Fibroblast of the aortic adventitia (primary cell): ENCODE results near the gene IGSF8. TPM values are rescaled to one million over a fixed set of nuclear protein-coding genes. Genes with fewer than 3 reads are reported as not detected.

Experiments
- DNase-seq: peaks from one replicate; pipeline ENCODE4 v3.0.0-alpha.2; 2010; ENCODE audit warnings: low read depth
- H3K4me3 ChIP-seq: 2 replicates; pipeline ENCODE4 v1.5.1; 2011; ENCODE audit warnings: low read depth, mild to moderate bottlenecking, control low read depth, low read length, moderate library complexity
- total RNA-seq: library from RNA; depleted of rRNA; stranded (reverse); fragments of >200 nt; gene quantifications from 2 replicates; pipeline ENCODE4 v1.2.3, GENCODE V29; 2012; ENCODE audit warnings: low replicate concordance
- TF ChIP-seq, protein P1 (sequence below): IDR thresholded peaks from 2 replicates; pipeline ENCODE4 v1.5.1; 2011; ENCODE audit warnings: mild to moderate bottlenecking, low read length, control low read depth, inconsistent platforms; ENCODE audit not compliant: insufficient read depth

Gene IGSF8
- total RNA-seq, 1 donor: 10.8 TPM

DNA sequence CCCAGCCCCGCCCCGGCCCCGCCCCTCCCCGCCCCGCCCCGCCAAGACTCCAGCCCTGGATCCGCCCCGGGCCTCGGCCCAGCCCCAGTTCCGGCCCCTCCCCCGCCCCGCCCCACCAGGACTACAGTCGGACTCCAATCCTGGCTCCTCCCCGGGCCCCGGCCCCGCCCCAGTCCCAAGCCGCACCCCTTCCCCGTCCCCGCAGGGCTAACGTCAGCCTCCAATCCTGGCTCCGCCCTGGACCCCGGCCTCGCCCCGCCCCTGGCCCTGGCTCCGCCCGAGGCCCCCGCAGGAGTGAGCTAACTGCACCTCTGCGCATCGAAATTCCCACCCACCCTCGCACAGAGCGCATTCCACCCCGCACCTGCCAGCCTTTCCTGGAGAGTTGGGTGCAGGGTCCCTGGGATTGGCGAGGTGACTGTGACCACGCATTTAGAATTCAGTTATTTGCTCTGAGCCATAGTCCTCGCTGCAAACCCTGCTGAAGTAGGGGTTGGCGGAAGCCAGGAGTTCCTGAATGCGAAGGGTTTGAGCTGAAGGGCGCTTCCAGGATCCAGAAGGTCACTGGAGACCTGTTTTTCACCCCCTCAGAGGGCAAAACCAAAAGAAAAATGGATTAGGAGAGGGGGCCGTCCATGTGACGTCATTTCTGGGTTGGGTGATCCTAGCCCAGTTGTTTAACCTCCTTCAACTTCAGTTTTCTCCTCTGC lies 588 bp upstream of the IGSF8 start:
- TF ChIP-seq, protein P1, sequence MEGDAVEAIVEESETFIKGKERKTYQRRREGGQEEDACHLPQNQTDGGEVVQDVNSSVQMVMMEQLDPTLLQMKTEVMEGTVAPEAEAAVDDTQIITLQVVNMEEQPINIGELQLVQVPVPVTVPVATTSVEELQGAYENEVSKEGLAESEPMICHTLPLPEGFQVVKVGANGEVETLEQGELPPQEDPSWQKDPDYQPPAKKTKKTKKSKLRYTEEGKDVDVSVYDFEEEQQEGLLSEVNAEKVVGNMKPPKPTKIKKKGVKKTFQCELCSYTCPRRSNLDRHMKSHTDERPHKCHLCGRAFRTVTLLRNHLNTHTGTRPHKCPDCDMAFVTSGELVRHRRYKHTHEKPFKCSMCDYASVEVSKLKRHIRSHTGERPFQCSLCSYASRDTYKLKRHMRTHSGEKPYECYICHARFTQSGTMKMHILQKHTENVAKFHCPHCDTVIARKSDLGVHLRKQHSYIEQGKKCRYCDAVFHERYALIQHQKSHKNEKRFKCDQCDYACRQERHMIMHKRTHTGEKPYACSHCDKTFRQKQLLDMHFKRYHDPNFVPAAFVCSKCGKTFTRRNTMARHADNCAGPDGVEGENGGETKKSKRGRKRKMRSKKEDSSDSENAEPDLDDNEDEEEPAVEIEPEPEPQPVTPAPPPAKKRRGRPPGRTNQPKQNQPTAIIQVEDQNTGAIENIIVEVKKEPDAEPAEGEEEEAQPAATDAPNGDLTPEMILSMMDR: no peak
- DNase-seq: peak; percentile 89
- H3K4me3 ChIP-seq: peak overlapping the region; percentile 71

GRCh38 chr1:160097151-160097910 lies 1.1 kb downstream of the IGSF8 start:
- no peak for DNase-seq
- TF ChIP-seq, protein P1: no peak
- peak overlapping the region; percentile 77 for H3K4me3 ChIP-seq

- TF ChIP-seq, protein P1: no peak
- H3K4me3 ChIP-seq: no peak overlapping the region
- DNase-seq: peak; percentile 49
Observed at GRCh38 chr1:160096274-160097116, 1.9 kb downstream of the IGSF8 start.

GRCh38 chr1:160095382-160096105 lies 2.9 kb downstream of the IGSF8 start:
- no peak overlapping the region for H3K4me3 ChIP-seq
- DNase-seq: no peak
- TF ChIP-seq, protein P1: no peak

GRCh38 chr1:160094806-160095205 lies 3.6 kb downstream of the IGSF8 start:
- TF ChIP-seq, protein P1: no peak
- no peak overlapping the region for H3K4me3 ChIP-seq
- no peak for DNase-seq

DNA sequence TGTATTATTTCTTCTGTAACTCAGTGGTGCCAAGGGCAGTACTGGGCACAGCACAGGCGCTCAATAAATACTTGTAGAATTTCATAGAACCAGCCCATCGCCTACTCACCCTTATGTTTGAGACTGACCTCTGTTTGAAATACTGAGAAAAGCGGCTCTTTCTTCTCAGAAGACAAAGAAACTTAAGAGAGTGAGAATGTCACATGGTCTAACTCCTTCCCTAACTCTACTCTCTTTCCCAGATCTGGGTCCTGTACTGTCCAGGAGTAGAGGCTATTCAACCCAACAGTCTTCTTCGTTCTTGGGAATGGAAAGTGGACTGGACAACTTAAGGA lies 4.2 kb downstream of the IGSF8 start:
- TF ChIP-seq, protein P1: no peak
- no peak for DNase-seq
- no peak overlapping the region for H3K4me3 ChIP-seq
